NCI-H510A treated with DMSO at 0.1 percent for 48 hours (cell line): ENCODE measurements around the gene STIL.
"Not testable (repeated sequence)": the region's sequence is repeated elsewhere in the genome, so short reads cannot be mapped to it uniquely, and the experiment has no call there.

ENCODE experiments used
- DNase-seq: peaks from one replicate; lab custom pipeline; 2025; lab: John Stamatoyannopoulos, UW

Gene STIL

DNA sequence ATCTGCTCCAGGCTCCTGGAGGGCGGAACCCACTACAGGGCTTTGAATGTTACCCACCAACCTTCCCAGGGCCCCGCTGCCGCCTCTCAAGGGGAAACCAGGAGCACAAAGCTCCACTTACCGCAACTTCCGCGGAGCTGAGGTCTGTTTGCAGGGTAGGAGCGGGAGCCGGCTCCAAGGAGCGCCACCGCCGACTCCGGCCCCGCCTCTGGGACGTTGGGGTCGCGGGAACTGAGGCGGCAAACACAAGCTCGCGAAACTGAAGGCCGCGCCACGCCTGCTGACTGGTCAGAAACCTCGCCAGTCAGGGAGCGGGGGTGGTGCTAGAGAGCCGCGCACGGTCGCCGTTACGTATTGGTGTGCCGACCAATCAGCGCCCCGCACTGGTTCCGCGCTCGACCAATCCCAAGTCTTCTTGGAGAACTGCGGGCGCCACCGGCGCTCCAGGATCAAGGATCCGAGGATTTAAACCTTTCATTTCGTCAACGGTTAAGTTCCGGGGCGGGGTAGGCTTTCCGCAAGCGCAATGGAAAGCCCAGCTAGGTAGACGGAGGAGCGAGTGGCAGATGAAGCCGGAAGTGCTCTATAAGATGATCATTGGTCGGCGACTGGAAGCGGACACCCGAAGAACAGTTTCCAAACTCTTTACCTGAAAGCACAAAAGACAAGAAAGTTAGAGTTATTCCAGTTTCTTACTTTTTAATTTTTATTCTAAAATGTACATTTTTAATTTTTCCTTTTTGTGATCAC lies at the start of gene STIL:
TSS of gene STIL (minus strand) at position 233 of the 750 bp plus-strand sequence. CDS start 3,828 bp downstream, outside the sequence.
- peak; percentile 99 for DNase-seq

DNA sequence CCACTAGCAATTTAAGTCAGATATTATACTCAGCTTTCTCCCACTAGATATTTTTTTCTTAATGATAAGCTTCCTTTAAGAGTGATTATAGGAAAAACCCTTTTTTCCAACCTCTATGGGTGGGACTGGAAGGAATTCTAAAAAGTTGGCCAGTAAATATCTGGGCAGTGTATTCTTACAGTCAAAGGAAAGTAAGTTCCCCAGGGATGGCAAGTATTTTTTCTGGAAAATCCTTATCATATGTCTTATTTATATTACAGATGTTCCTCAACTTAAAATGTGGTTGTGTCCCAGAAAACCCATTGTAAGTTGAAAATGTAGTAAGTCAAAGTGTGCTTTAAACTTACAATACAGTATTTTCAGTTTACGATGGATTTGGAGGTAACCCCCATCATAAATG lies 48.9 kb upstream of the STIL start:
- DNase-seq = no peak

DNA sequence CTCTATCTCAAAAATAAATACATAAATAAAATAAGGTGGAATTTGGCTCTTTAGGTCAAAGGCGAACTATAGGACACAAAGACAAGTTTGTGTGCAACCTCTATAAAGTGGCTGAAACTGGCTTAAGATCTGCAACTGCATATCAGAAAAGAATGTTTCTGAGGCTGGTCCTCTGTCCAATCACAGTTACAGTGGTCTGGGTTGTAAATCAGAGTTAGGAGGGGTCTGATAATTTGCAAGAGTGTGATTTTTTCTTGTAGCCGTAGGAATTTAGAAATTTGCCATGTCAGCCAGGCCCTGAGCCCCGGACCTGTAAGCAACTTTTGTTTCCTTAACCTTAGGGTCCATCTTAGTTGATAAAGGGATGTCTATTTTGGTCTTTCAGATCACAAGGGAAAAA lies 47.4 kb upstream of the STIL start:
- no peak for DNase-seq

DNA sequence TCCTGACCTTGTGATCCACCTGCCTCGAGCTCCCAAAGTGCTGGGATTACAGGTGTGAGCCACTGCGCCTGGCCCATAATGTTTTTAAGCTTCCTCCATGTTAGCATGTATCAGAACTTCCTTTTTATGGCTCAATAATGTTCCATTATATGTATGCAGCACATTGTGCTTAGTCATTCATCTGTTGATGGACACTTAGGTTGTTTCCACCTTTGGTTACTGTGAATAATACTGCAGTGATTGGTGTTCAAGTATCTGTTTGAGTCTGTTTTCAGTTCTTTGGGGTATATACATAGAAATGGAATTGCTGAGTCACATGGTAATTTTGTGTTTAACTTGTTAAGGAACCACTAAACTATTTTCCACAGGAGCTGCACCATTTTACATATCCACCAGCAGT lies 37.4 kb upstream of the STIL start:
- no peak for DNase-seq

DNA sequence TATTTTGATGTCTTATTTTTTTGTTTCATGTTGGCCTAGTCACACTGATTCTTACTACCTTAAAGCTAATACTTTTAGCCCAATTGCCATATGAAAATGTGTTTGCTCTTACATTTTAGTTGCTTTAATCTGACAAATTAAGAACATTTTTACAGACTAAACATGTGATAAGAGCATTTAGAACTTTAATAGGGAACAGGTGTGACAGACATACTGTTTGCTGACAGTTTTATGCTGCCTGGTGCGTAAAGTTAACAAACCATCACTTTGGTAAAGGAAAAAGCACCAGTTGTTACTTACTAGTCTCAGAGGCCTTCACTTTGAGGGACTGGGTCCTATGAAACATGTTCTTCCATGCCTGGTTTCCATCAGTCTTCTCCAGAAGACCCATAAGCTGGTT lies 34.3 kb upstream of the STIL start:
- no peak for DNase-seq

DNA sequence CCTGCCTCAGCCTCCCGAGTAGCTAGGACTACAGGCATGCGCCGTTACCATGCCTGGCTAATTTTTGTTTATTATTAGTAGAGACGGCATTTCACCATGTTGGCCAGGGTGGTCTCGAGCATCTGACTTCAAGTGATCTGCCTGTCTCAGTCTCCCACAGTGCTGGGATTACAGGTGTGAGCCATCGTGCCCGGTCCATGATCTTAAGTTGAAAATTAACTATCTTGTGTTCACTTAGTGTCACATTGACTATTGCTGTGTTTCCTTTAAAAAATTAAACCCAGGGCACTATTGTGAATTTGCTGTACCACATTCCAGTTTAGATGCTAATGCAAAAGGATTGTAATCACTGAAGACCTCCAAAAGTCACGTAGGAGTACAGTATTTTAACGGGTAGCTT lies 33.8 kb upstream of the STIL start:
- DNase-seq = no peak

DNA sequence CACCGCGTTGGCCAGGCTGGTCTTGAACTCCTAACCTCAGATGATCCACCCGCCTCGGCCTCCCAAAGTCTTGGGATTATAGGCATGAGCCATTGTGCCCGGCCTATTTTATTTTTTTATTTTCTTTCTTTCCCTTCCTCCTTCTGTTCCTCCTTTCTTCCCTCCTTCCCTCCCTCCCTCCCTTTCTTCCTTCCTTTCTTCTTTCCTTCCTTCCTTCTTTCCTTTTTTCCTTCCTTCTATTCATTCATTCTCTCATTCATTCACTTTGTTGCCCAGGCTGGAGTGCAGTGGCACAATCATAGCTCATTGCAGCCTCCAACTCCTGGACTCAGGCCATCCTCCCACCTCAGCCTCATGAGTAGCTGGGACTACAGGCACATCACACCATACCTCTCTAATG lies 33.0 kb upstream of the STIL start:
- DNase-seq = not testable (repeated sequence)

DNA sequence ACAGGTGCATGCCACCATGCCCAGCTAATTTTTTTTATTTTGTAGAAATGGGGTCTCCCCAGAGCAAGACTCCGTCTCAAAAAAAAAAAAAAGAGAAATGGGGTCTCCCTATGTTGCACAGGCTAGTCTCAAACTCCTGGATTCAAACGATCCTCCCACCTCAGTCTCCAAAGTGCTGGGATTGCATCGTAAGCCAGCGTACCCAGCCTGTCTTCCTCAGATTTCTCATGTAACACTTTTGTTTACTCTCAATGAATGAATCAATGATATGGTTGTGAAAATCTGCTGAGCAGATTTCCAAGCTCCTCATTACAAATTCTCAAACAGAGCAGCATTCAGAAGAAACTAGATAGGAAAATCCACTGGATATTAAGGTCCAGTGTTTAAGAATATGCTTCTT lies 26.3 kb upstream of the STIL start:
- DNase-seq = no peak

DNA sequence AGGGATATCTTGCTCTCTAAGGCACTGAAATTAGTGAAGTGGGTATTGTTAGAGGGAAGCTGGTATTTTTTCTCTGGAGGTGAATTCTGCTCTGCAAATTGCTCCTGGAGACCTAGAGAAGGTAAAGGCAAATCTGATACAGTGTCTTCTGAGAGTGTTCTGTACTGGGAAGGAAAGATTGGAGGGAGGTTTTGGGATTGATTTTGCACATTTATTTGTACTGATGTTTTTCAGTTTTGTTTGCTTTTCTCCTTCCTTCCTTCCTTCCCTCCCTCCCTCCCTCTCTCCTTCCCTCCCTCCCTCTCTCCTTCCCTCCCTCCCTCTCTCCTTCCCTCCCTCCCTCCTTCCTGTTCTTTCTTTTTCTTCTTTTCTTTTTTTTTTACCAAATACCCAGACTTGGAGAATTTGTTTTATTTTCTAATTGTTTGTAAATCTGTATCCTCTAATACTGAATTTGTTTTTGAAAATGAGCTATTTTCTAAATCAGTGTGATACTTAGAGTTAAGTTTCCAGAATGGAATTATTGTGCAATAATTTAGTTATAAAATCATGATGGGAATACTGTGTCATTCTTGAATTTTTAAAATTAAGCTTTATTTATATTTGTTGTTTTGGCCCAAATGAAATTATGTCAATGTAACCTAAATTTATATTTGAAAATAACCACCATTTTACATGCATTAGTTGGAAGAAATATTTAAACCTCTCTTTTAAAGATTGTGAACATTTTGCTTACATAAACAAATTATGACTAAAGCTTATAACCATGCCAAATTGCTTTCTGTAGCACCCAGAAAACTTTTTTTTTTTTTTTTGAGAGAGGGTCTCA lies 24.5 kb upstream of the STIL start:
- no peak for DNase-seq

DNA sequence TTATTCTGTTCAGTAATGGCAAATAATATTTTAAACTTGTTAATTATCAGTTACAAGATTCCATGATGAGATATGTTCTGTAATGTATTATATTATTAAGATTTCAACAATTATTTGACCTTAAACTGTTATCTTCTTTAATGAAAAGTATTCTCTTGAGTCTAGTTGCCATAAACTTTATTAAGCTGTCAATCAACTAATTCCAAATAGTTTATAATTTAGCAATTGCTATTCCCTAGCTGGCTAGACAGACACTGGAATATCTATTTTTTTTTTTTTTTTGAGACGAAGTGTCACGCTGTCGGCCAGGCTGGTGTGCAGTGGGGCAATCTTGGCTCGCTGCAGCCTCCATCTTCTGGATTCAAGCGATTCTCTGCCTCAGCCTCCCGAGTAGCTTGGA lies 23.4 kb upstream of the STIL start:
- DNase-seq = no peak

DNA sequence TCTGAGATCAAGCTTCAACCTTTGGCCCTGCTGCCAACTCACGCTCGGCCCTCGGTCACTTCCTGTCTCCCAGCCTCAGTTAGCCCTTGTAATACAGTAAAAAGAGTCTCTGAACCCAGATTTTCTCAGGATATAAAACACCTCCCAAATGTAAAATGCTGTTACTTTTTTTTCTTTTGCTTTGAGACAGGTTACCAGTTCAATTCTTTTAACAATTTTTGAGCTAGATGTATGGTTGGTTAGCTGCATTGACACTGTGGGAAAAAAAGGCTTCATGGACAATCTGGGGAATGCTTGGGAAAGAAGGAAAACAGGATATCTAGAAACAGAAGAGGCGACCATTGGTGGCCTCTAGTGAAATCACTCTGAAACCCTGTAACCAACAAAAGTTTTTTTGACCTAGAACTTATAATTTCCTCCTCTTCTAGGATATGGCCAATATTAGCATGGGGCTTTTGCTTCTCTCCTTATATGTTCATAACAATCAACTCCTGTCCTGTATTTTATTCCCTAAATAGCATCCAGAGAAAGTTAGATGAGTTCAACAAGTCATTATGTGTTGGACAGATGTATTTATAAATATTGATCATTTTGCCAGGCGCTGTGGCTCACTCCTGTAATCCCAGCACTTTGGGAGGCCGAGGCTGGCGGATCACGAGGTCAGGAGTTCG lies 21.0 kb upstream of the STIL start:
- no peak for DNase-seq

DNA sequence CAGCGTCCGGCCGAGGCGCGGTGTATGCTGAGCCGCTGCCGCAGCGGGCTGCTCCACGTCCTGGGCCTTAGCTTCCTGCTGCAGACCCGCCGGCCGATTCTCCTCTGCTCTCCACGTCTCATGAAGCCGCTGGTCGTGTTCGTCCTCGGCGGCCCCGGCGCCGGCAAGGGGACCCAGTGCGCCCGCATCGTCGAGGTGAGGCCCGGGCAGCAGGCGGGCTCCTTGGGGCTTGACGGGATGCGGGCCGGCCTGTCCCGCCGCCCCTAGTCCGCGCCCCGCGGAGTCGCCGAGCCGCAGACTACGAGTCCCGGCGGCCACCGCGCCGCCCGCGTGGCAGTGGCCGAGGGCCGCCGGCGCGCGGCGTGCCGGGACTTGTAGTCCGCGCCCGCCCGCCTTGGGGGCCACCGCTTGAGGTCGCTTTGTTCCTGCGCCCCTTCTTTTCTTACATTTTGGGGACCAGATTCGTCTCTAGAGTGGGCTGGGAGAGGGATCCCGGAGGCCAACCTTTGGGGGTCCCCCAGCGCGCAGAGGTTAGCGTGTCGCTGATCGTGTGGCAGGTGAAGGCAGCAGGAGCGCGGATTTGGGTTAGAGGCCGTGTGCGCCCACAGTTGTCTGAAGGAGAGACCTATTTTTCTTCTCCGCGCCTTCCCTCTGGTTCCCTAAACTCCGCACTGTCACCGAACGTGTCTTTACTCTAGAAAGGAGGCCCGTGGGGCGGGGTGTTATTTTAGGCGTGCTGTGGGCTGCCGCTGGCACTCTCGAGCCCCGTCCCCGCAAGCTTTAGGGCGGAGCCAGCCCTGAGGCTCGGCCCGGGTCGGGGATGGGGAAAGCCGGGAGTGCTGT lies 20.2 kb upstream of the STIL start:
- DNase-seq = peak; percentile 69

DNA sequence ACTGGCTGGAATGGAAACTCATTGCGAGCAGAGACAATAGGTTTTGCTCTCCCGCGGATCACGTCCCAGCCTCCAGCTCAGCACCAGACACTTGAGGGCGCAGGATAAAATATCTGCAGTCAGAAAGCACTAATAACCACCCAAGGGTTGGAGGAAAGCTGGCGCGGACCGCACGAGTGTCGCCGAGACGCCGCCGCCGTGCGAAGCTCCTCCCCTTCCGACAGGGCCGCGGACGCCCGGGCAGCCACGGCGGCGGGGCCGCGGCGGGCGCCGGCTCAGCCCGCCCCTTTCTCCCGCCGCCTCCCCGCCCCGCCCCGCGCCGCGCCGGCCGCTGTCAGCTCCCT lies 19.6 kb upstream of the STIL start, which contains the start of gene CMPK1:
TSS of gene CMPK1 (plus strand) at position 213 of the 344 bp plus-strand sequence. CDS start 156 bp downstream, outside the sequence.
- peak; percentile 87 for DNase-seq

DNA sequence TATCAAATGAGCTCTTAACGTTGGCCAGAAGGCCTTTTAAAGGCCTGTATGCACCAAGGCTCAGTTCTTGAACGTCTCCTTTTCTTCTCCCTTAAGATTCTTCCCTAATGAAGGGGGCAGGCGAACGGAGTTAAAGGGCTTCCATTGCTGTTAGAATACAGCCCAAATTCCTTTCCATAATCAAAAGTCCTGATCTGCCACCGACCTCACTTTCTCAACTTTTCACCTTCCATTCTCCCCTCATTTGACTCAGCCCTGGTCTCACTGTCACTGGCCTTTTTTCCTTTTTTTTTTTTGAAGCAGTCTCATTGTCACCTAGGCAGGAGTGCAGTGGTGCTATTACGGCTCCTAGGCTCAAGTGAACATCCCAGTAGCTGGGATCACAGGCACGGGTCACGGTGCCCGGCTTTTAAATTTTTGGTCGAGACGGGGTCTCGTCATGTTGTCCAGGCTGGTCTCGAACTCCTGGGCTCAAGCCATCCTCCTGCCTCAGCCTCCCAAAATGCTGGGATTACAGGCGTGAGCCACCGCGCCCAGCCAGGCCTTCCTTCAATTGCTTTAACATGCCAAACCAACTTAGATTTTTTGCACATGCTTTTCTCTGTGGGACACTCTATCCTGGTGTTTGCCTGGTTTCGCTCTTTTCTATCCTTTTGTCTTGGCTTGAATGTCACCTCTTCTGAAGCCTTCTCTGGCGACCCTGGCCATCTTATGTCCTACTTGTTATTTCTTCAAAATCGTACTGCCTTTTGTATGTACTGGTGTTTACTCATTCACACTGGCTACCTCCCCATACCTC lies 19.0 kb upstream of the STIL start:
- no peak for DNase-seq

DNA sequence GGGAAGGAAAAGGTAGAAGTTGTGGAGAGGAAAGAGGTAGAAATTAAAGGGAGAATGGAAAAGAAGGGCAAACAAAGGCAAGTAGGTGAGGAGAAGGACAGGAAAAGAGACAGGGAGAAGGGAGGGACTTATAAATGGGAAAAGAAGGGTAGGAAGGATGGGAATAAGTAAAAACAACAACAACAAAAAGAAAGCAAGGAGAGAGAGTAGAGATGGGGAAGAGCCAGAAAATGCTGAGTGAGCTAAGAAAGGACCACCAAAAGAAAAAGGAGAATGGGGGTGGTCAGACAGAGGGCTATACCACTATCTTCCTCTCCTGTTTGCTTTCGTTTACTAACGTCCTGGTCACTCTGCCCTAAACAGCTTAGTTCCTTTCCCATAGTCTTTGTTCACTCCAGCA lies 17.9 kb upstream of the STIL start:
- DNase-seq = no peak

DNA sequence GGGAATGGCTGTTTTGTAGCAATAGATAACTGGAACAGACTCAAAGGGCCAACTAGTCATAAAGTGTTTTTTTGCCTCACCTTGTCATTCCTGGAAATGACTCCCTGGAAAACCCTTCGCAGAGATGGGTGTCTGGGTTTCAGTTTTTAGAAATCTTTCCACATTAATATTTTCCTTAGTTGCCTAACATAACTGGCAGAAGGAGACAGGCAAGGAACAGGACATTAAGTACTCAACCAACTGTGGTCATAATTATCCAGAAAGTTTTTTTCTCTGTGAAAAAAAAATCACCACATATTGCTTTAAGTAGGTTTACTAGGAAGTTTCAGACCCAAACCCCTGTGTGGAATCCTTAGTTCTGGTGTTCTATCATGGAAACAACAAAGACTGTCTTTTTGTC lies 16.3 kb upstream of the STIL start:
- no peak for DNase-seq

DNA sequence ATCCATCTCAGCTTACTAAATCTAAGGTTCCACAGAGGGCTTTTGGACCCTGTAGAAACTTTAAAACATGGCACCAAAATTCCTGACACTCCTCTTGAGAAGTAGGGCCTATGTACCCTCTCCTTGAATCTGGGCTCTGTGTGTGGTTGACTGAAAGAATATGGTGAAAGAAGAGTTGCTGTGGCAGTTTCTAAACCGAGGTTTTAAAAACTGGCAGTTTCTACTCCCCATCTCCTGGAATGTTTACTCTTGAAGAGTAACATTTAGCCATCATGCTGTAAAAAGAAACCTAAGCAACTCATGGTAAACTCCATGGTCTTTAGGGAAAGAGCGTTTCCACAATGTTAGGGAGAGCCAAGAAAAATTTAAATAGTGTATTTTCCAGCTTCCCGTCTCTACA lies 15.0 kb upstream of the STIL start:
- no peak for DNase-seq

DNA sequence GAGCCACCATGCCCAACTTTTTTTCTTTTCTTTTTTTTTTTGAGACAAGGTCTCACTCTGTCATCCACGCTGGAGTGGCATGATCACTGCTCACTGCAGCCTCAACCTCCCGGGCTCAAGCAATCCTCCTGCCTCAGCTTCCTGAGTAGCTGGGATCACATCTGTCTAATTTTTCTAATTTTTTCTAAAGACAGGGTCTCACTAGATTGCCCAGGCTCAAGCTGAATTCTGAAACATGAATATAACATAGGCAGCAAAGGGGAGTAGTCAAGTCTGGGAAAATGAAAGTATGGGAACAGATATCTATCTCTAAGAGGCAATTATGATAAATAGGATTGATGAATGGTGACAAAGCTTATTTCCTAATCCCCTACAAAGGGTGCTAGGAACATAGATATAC lies 12.3 kb upstream of the STIL start:
- no peak for DNase-seq

DNA sequence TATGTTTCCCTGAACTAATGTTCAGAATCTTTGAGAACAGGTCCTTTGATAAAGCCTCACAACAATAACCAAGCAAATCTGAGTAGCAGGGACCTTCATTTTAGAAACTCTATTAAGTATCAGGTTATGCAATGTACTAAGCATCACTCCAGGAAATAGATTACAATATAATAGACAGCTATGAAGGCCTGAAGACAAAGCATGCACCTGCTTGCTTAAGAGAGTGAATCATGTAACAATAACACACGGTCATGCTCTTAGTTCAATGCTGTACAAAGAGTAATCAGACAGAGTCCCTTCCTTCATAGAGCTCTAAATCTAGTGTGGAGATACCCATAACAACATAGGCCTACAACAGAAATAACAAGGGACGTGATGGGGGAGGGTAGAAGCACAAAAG lies 11.6 kb upstream of the STIL start:
- DNase-seq = peak; percentile 72

DNA sequence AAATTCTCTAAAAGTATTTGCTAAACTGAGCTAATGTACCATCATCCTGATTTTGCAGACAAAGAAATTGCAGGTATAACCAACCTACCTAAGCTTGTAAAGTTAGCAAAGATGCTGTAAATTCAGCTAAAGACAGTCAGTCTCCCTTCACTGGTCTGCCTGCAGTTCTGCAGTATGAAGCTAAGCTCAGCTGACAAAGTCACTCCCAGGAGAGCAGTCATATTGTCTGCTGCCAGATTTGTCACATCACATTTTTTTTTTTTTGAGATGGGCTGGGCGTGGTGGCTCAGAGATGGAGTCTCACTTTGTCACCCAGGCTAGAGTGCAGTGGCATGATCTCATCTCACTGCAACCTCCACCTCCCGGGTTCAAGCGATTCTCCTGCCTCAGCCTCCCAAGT lies 10.7 kb upstream of the STIL start:
- DNase-seq = no peak

DNA sequence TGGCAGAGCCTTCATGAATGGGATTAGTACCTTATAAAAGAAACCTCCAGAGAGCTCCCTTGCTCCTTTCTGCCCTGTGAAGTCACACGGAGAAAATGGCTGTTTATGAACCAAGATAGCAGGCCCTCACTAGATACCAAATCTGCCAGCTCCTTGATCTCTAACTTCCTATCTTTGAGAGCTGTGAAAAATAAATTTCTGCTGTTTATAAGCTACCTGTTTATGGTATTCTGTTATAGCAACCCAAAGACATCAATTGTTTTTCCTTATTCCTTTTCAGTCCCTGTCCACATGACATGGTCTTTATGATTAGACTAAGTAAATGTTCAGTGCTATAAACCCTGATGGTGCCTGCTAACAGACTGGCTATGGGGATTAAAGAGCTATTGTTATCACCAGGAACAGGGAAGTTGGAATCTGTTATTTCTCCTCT lies 9.7 kb upstream of the STIL start:
- DNase-seq = no peak
